Measurements from ENCODE around the gene UBE2K.
"Not testable (repeated sequence)": the region's sequence is repeated elsewhere in the genome, so short reads cannot be mapped to it uniquely, and the experiment has no call there.

Gene UBE2K

GRCh38 chr4:39698424-39699009 is 581 bp downstream of the UBE2K start:
- DNase-seq, result peak; percentile 45

- DNase-seq, result no peak
These were observed 1.9 kb downstream of the UBE2K start for GRCh38 chr4:39699687-39700409.

GRCh38 chr4:39700554-39700953 is 2.6 kb downstream of the UBE2K start:
- DNase-seq, result no peak

- no peak for DNase-seq
These were observed 4.8 kb downstream of the UBE2K start for GRCh38 chr4:39702716-39703115.

GRCh38 chr4:39704789-39705188 is 6.9 kb downstream of the UBE2K start:
- DNase-seq, result not testable (repeated sequence)

- DNase-seq, result no peak
These were observed 8.4 kb downstream of the UBE2K start for GRCh38 chr4:39706334-39706733.

GRCh38 chr4:39706741-39707511 is 9.0 kb downstream of the UBE2K start:
- DNase-seq, result no peak

- no peak for DNase-seq
These were observed 12.4 kb downstream of the UBE2K start for GRCh38 chr4:39710098-39710896.

- no peak for DNase-seq
These were observed 15.1 kb downstream of the UBE2K start for GRCh38 chr4:39712819-39713607.

GRCh38 chr4:39713691-39714090 is 15.8 kb downstream of the UBE2K start:
- DNase-seq, result no peak

- DNase-seq, result no peak
These were observed 16.2 kb downstream of the UBE2K start for GRCh38 chr4:39714166-39714565.

- DNase-seq, result no peak
These were observed 17.9 kb downstream of the UBE2K start for GRCh38 chr4:39715788-39716187.

GRCh38 chr4:39716356-39716755 is 18.4 kb downstream of the UBE2K start:
- no peak for DNase-seq

GRCh38 chr4:39717743-39718142 is 19.8 kb downstream of the UBE2K start:
- DNase-seq, result peak; percentile 33

GRCh38 chr4:39718366-39719323 is 20.7 kb downstream of the UBE2K start:
- DNase-seq, result no peak

- no peak for DNase-seq
These were observed 22.1 kb downstream of the UBE2K start for GRCh38 chr4:39719804-39720580.

GRCh38 chr4:39721273-39721672 is 23.3 kb downstream of the UBE2K start:
- not testable (repeated sequence) for DNase-seq

GRCh38 chr4:39721788-39722187 is 23.9 kb downstream of the UBE2K start:
- no peak for DNase-seq

- no peak for DNase-seq
These were observed 31.6 kb downstream of the UBE2K start for GRCh38 chr4:39729557-39729956.

GRCh38 chr4:39730072-39730471 is 32.1 kb downstream of the UBE2K start:
- DNase-seq, result no peak

Measured in activated CD8-positive, alpha-beta memory T cell treated with anti-CD3 and anti-CD28 coated beads, Interleukin-2, amount 50 U/mL, for 4 hours (primary cell).